ENCODE data around the gene PIK3C3.
A peak's percentile ranks its signal among the peaks of the same experiment; 100 is the strongest.

Gene PIK3C3

GRCh38 chr18:42028247-42028832 lies 73.3 kb downstream of the PIK3C3 start:
- Histone ChIP-seq H3K27me3 (ENCODE audit: control insufficient read depth, low read length) (no peaks in the 10 kb centered on the region), H3K4me2 (ENCODE audit: low read length) (no peak overlapping the region), H3K4me3 (ENCODE audit: low read length) (no peak overlapping the region), H3K9me2 (replicated peaks; ENCODE audit: control insufficient read depth, low read length) (no peaks in the 10 kb centered on the region), H3F3A (ENCODE audit: control insufficient read depth, insufficient read depth) (no peaks in the 10 kb centered on the region), H3K36me3 (ENCODE audit: control insufficient read depth, low read length) (peaks cover 12% of the 10 kb centered on the region), H3K9me3 (ENCODE audit: control insufficient read depth, insufficient read depth, low read length) (no peaks in the 10 kb centered on the region), H3K4me1 (ENCODE audit: control insufficient read depth, low read length) (no peaks in the 10 kb centered on the region), H3K27ac (ENCODE audit: low read depth, low read length) (no peak overlapping the region), H3K79me2 (ENCODE audit: control insufficient read depth, low read length) (no peaks in the 10 kb centered on the region), H4K20me1 (ENCODE audit: control insufficient read depth, insufficient read depth, low read depth, low read length) (no peaks in the 10 kb centered on the region)
- peak; percentile 72 for TF ChIP-seq CTCF (IDR thresholded peaks at IDR 0.05; ENCODE audit: low read depth, low read length, poor library complexity, severe bottlenecking)
- TF ChIP-seq EZH2phosphoT487 (IDR thresholded peaks at IDR 0.05; ENCODE audit: borderline replicate concordance, low read length) = no peak

DNA sequence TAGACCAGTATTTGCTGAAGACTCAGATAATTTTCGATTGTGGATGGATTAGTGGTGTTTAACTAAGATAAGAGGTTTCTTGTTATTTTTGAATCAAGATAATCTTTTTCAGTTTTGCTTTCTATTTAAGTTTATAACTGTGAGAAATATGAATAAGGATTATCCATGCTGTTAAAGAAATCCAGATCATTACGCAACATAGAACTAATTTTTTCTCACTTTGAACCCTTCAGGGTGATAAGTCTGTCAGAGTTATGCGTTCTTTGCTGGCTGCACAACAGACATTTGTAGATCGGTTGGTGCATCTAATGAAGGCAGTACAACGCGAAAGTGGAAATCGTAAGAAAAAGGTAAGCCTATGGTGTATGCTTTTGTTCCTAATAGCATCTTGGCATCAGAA lies 74.1 kb downstream of the PIK3C3 start:
- H3K79me2 ChIP-seq (ENCODE audit: control insufficient read depth, low read length) = no peaks in the 10 kb centered on the region
- H3K36me3 ChIP-seq (ENCODE audit: control insufficient read depth, low read length) = peaks cover 12% of the 10 kb centered on the region
- H3K27ac ChIP-seq (ENCODE audit: low read depth, low read length) = no peak overlapping the region
- H3K9me3 ChIP-seq (ENCODE audit: control insufficient read depth, insufficient read depth, low read length) = no peaks in the 10 kb centered on the region
- no peaks in the 10 kb centered on the region for H3K4me1 ChIP-seq (ENCODE audit: control insufficient read depth, low read length)
- H3K4me2 ChIP-seq (ENCODE audit: low read length) = no peak overlapping the region
- H3K4me3 ChIP-seq (ENCODE audit: low read length) = no peak overlapping the region
- H3K9me2 ChIP-seq (replicated peaks; ENCODE audit: control insufficient read depth, low read length) = no peaks in the 10 kb centered on the region
- no peaks in the 10 kb centered on the region for H3K27me3 ChIP-seq (ENCODE audit: control insufficient read depth, low read length)
- TF ChIP-seq CTCF (IDR thresholded peaks at IDR 0.05; ENCODE audit: low read depth, low read length, poor library complexity, severe bottlenecking) (no peak), EZH2phosphoT487 (IDR thresholded peaks at IDR 0.05; ENCODE audit: borderline replicate concordance, low read length) (no peak)
- H3F3A ChIP-seq (ENCODE audit: control insufficient read depth, insufficient read depth) = no peaks in the 10 kb centered on the region
- H4K20me1 ChIP-seq (ENCODE audit: control insufficient read depth, insufficient read depth, low read depth, low read length) = no peaks in the 10 kb centered on the region

DNA sequence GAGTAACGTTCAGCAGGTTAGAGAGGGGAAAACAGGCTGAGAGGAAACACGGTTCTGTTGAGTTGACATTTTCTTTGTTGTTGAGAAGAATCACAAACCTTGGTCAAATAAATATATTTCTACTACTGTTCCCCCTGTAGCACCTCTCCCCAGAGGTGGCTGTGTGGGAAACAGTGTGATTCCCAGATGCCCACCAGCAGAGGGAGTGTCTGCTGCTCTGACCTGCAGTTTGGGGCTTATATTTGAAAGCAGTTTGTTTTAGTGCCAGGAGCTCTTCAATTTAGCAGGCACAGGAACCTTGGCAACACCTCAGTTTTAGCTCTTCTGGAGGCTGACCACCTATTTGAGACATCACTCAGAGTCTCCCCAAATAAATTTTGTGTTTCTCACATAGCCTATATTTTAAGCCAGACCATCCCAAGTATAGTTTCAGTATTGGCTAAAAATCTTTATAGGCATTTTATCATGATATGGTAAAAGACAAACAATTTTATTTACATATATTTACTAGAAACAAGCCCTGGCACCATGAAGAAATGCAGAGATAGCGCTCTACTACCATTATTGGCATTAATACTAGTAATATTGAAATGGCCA lies 75.7 kb downstream of the PIK3C3 start:
- Histone ChIP-seq H3K9me3 (ENCODE audit: control insufficient read depth, insufficient read depth, low read length) (no peaks in the 10 kb centered on the region), H3F3A (ENCODE audit: control insufficient read depth, insufficient read depth) (no peaks in the 10 kb centered on the region), H3K27ac (ENCODE audit: low read depth, low read length) (no peak overlapping the region), H3K9me2 (replicated peaks; ENCODE audit: control insufficient read depth, low read length) (no peaks in the 10 kb centered on the region), H3K79me2 (ENCODE audit: control insufficient read depth, low read length) (no peaks in the 10 kb centered on the region), H3K27me3 (ENCODE audit: control insufficient read depth, low read length) (no peaks in the 10 kb centered on the region), H4K20me1 (ENCODE audit: control insufficient read depth, insufficient read depth, low read depth, low read length) (no peaks in the 10 kb centered on the region), H3K4me3 (ENCODE audit: low read length) (no peak overlapping the region), H3K4me2 (ENCODE audit: low read length) (no peak overlapping the region), H3K4me1 (ENCODE audit: control insufficient read depth, low read length) (no peaks in the 10 kb centered on the region), H3K36me3 (ENCODE audit: control insufficient read depth, low read length) (peaks cover 21% of the 10 kb centered on the region)
- TF ChIP-seq EZH2phosphoT487 (IDR thresholded peaks at IDR 0.05; ENCODE audit: borderline replicate concordance, low read length) = no peak
- peak; percentile 42 for TF ChIP-seq CTCF (IDR thresholded peaks at IDR 0.05; ENCODE audit: low read depth, low read length, poor library complexity, severe bottlenecking)
